Ovary (tissue), 9 donors: Measurements from ENCODE around the gene ENTHD1. TPM values are rescaled to one million over a fixed set of nuclear protein-coding genes. Genes with fewer than 3 reads are reported as not detected.

Experiments used
- DNase-seq, 5 donors: peaks; one replicate each; pipeline ENCODE4 v3.0.0-alpha.2; 2019 to 2020
- H3K27ac ChIP-seq, 2 donors: fragments of 200-600 bp; one replicate each; pipeline versions ENCODE4 v1.5.1 to v1.8.0; 2019 to 2022
- H3K27me3 ChIP-seq: fragments of 200-600 bp; one replicate; pipeline ENCODE4 v1.8.0; 2022
- H3K36me3 ChIP-seq: fragments of 200-600 bp; sonication (generic); one replicate; pipeline ENCODE4 v1.5.1; 2019
- H3K4me1 ChIP-seq: one replicate; pipeline ENCODE4 v1.8.1; 2013; ENCODE audit warnings: mild to moderate bottlenecking, moderate library complexity; ENCODE audit not compliant: insufficient read depth
- H3K4me3 ChIP-seq: fragments of 200-600 bp; sonication (generic); one replicate; pipeline ENCODE4 v1.5.1; 2017
- H3K9me3 ChIP-seq, 2 donors: fragments of 200-600 bp in 1 of 2; sonication (generic) in 1 of 2; one replicate each; pipeline versions ENCODE4 v1.5.1 to v1.8.1; 2013 to 2019; ENCODE audit warnings: mild to moderate bottlenecking in 1 of 2, moderate library complexity in 1 of 2
- CTCF ChIP-seq, 3 donors: fragments of 450-650 bp in 2 of 3; fragments of 200-600 bp in 1 of 3; IDR thresholded peaks; one replicate each; pipeline versions ENCODE4 v1.5.1 to v1.8.0; 2016 to 2022; ENCODE audit warnings: antibody characterized with exemption in 3 of 3, mild to moderate bottlenecking in 1 of 3
- EP300 ChIP-seq: sonication (generic); formaldehyde crosslinking; IDR thresholded peaks from one replicate; pipeline ENCODE4 v1.6.1; 2017; ENCODE audit warnings: antibody characterized with exemption
- POLR2A ChIP-seq: fragments of 450-650 bp; IDR thresholded peaks from one replicate; pipeline ENCODE4 v1.6.1; 2017; ENCODE audit warnings: antibody characterized with exemption, mild to moderate bottlenecking, moderate library complexity
- WGBS, 3 donors: extraction: QIAGEN DNeasy Blood & Tissue Kit in 1 of 3; methylation state at CpG; one replicate each; pipeline versions ENCODE4 v1.1.5 to v1.1.7; 2013 to 2017; 5-methylcytosine and 5-hydroxymethylcytosine counted together
- intact Hi-C, 4 donors: fragments of 100-400 bp; cut with DNase I; formaldehyde crosslinking; loops; one replicate each; pipeline versions ENCODE4 v1.11.0 to v1.15.1; 2022 to 2023
- polyA plus RNA-seq, 2 donors: library from polyadenylated mRNA; stranded (reverse); fragments of 200-250 nt in 1 of 2; fragments of 350-450 nt in 1 of 2; fragmentation: Illumina TruSeq in 1 of 2; extraction: RNeasy Lipid Tissue Mini Kit (QIAGEN cat#74804) in 1 of 2; gene quantifications; one replicate each; pipeline ENCODE4 v1.2.3, GENCODE V29; 2013 to 2014
- small RNA-seq: library from RNA; depleted of rRNA; stranded (forward); fragments of <200 nt; gene quantifications from one replicate; pipeline ENCODE3, GENCODE V24; 2016
- total RNA-seq, 7 donors: library from RNA; depleted of rRNA in 2 of 7; stranded (reverse); fragments of >200 nt in 2 of 7; fragmentation: NEBNext Ultra II Directional in 3 of 7; extraction: Animal tissue kit (Norgen Biotek cat#: 25700) in 3 of 7; gene quantifications; one replicate each; pipeline versions ENCODE4 v1.1.0 to v1.2.4, GENCODE V29; 2016 to 2023
- donor health status: DM: no; HTN: no; CAD: no; lungs with moderate emphysema.
- donor health status: DM: no; HTN: no; CAD: no.
- donor health status: Bipolar disorder and iron deficiency.
- donor health status: DM: yes; HTN: yes; CAD: no.
- donor health status: DM: no; HTN: no; CAD: no.
- donor health status: DM: yes; HTN: yes; CAD: no.

ENTHD1 gene
- total and polyA plus RNA-seq, 9 donors = 0.23 TPM; not detected in 8

- intact Hi-C loops = no loop called here
- no peak overlapping the region for H3K4me3 ChIP-seq
Observed at GRCh38 chr22:39700565-39700964, 193.0 kb downstream of the ENTHD1 start.

GRCh38 chr22:39699631-39700360, 193.8 kb downstream of the ENTHD1 start:
- no peaks in the 10 kb centered on the region for H3K9me3 ChIP-seq
- no peak for TF ChIP-seq CTCF (IDR thresholded peaks at IDR 0.05)
- TF ChIP-seq POLR2A = no peak
- no peak for TF ChIP-seq EP300
- WGBS, 3 donors = 92 to 95% (median 93%) methylated on average over 18 to 19 of the region's 19 CpGs
- H3K4me3 ChIP-seq = no peak overlapping the region
- H3K27me3 ChIP-seq = no peaks in the 10 kb centered on the region
- intact Hi-C loops = no loop called here
- DNase-seq = no peak
- H3K27ac ChIP-seq = no peak overlapping the region
- H3K36me3 ChIP-seq = no peaks in the 10 kb centered on the region
- peaks cover 5% of the 10 kb centered on the region for H3K4me1 ChIP-seq

More at GRCh38 chr22:39700565-39700964, 193.0 kb downstream of the ENTHD1 start:
- Histone ChIP-seq H3K9me3 (no peaks in the 10 kb centered on the region), H3K27ac (no peak overlapping the region), H3K4me1 (peaks cover 5% of the 10 kb centered on the region), H3K27me3 (no peaks in the 10 kb centered on the region), H3K36me3 (no peaks in the 10 kb centered on the region)
- WGBS, 3 donors = 61 to 70% (median 61%) methylated on average over 7 of the region's 7 CpGs
- no peak for DNase-seq
- no peak for TF ChIP-seq POLR2A
- TF ChIP-seq EP300 = no peak
- TF ChIP-seq CTCF (IDR thresholded peaks at IDR 0.05) = no peak

GRCh38 chr22:39697790-39698430, 195.7 kb downstream of the ENTHD1 start:
- Histone ChIP-seq H3K4me1 (no peaks in the 10 kb centered on the region), H3K27me3 (no peaks in the 10 kb centered on the region), H3K4me3 (no peak overlapping the region), H3K27ac (no peak overlapping the region), H3K36me3 (no peaks in the 10 kb centered on the region), H3K9me3 (no peaks in the 10 kb centered on the region)
- no peak for TF ChIP-seq POLR2A
- no peak for TF ChIP-seq EP300
- no peak for TF ChIP-seq CTCF (IDR thresholded peaks at IDR 0.05)
- DNase-seq = no peak
- 62 to 66% (median 62%) methylated on average over 14 of the region's 14 CpGs for WGBS, 3 donors
- intact Hi-C loops = no loop called here

GRCh38 chr22:39693943-39694500, 199.5 kb downstream of the ENTHD1 start:
- WGBS, 3 donors = 70 to 71% (median 71%) methylated on average over 14 of the region's 14 CpGs
- DNase-seq = no peak
- Histone ChIP-seq H3K4me3 (no peak overlapping the region), H3K4me1 (peaks cover 5% of the 10 kb centered on the region), H3K27ac (no peak overlapping the region), H3K36me3 (no peaks in the 10 kb centered on the region), H3K27me3 (no peaks in the 10 kb centered on the region), H3K9me3 (no peaks in the 10 kb centered on the region)
- TF ChIP-seq EP300 (no peak), POLR2A (no peak), CTCF (IDR thresholded peaks at IDR 0.05) (no peak)
- intact Hi-C loops = no loop called here

Small RNA genes within 50 kb of the gene (small RNA-seq; reads per million reads assigned to genes)
- gene RN7SKP210 = not detected

Other genes with a start within 250 kb of the ENTHD1 start
- 1 to 10 TPM in 1 of 7 donors, under 1 TPM in 5, not detected in 1; 0.46 to 1.5 (median 0.75) TPM for gene GRAP2, start 7.3 kb upstream of the ENTHD1 start, total RNA-seq
- gene GRAP2, start 7.3 kb upstream of the ENTHD1 start, polyA plus RNA-seq = 1 to 10 TPM in 1 of 2 donors, under 1 TPM in 1; 0.73 to 2.0 TPM
- gene TMA7B, start 66.6 kb upstream of the ENTHD1 start, total RNA-seq = not detected
- not detected for gene TMA7B, start 66.6 kb upstream of the ENTHD1 start, polyA plus RNA-seq
- gene FAM83F, start 101.2 kb upstream of the ENTHD1 start, total RNA-seq = 1 to 10 TPM in 4 of 7 donors, under 1 TPM in 3; 0.20 to 3.4 (median 1.7) TPM
- gene FAM83F, start 101.2 kb upstream of the ENTHD1 start, polyA plus RNA-seq = under 1 TPM; 0.12 to 0.51 TPM